HFF-Myc (cell line): Measurements from ENCODE around the gene TASL.
"Not testable (repeated sequence)": the region's sequence is repeated elsewhere in the genome, so short reads cannot be mapped to it uniquely, and the experiment has no call there.

Experiments
- DNase-seq: peaks from one replicate; pipeline ENCODE4 v3.0.0-alpha.2; 2011; ENCODE audit warnings: low read depth; ENCODE audit errors: extremely low read depth
- H3K4me3 ChIP-seq: replicated peaks from 2 replicates; pipeline ENCODE4 v1.5.1; 2011; ENCODE audit warnings: low read depth, mild to moderate bottlenecking, control low read depth, low read length
- TF ChIP-seq, protein P1 (sequence below): IDR thresholded peaks from 2 replicates; pipeline ENCODE4 v1.5.1; 2012; ENCODE audit warnings: mild to moderate bottlenecking, low read depth, low read length, control low read depth; ENCODE audit errors: missing control alignments

The TASL gene

DNA sequence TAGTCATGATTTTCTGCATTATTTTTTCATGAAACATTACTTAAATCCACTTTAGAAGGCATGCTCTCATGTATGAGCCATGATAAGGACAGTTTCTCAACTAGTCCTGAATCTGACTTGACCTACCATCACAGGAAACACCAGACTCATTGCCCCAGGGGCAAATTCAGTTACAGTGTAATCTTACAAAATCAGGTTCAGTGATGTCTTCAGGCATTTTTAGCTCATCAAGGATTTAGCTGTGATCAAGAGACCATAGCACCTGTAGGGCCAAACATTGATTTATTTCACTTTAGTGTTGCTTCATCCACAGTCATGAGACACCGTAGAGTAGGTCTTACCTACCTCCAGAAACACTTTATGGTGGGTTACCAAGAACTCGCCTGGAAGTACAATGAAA, 3.1 kb upstream of the TASL start:
- no peak for DNase-seq
- no peak overlapping the region for H3K4me3 ChIP-seq
- TF ChIP-seq, protein P1, sequence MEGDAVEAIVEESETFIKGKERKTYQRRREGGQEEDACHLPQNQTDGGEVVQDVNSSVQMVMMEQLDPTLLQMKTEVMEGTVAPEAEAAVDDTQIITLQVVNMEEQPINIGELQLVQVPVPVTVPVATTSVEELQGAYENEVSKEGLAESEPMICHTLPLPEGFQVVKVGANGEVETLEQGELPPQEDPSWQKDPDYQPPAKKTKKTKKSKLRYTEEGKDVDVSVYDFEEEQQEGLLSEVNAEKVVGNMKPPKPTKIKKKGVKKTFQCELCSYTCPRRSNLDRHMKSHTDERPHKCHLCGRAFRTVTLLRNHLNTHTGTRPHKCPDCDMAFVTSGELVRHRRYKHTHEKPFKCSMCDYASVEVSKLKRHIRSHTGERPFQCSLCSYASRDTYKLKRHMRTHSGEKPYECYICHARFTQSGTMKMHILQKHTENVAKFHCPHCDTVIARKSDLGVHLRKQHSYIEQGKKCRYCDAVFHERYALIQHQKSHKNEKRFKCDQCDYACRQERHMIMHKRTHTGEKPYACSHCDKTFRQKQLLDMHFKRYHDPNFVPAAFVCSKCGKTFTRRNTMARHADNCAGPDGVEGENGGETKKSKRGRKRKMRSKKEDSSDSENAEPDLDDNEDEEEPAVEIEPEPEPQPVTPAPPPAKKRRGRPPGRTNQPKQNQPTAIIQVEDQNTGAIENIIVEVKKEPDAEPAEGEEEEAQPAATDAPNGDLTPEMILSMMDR: no peak

DNA sequence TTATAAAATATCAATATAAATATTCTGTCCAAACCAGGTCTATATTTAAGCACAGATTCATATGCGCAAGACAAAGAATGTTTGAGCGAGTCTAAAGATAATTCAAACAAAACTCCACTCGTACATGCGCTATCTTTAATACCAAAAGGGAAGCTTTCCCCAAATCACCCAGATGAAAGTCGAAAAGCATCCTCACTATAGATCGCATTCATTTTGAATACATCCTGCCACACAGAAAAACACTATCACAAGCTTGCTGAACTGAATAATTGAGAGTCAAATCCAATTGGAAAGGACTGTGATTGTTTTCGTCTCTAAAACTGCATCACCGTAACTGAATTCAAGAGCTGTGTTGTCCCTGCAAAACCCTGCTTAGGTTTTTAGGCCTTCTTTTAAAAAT, 685 bp downstream of the TASL start:
- TF ChIP-seq, protein P1: no peak
- H3K4me3 ChIP-seq: no peak overlapping the region

DNA sequence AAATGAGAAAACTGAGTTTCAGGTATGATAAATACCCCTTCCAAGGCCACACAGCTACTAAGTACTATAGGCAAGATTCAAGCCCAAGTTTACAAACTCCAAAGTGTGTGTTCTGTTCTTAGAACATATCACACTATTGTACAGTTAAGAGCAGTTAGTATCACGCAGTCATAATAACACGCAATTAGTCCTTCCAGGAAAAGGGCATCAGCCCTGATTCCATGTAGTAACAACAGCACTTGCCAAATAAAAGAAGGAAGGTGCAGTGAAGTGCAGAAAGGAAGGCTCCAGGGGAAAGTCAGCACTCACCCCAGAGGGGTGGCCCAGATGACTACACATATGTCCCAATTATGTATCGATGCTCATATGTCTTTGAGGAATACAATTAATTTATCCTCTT, 4.4 kb downstream of the TASL start:
- no peak for DNase-seq

More for the DNA sequence above, 685 bp downstream of the TASL start:
- DNase-seq: no peak

DNA sequence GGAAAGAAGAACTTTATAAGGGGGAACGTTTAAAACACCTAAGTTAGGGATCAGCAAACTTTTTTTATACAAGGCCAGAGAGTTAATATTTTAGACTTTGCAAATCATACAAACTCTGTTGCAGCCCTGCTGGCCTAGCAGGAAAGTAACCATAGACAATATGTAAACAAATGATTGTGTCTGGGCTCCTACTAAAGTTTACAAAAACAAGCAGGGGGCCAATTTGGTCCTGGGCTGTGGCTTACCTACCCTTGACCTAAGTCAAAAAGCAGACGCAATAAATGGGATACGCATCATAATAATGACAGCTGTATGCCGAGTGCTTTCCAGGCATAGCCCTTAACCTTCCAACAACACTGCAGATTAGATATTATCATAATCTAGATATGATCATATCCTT, 4.9 kb downstream of the TASL start:
- no peak overlapping the region for H3K4me3 ChIP-seq
- DNase-seq: no peak
- TF ChIP-seq, protein P1: no peak

More for the DNA sequence above, 4.4 kb downstream of the TASL start:
- no peak overlapping the region for H3K4me3 ChIP-seq
- TF ChIP-seq, protein P1: no peak

DNA sequence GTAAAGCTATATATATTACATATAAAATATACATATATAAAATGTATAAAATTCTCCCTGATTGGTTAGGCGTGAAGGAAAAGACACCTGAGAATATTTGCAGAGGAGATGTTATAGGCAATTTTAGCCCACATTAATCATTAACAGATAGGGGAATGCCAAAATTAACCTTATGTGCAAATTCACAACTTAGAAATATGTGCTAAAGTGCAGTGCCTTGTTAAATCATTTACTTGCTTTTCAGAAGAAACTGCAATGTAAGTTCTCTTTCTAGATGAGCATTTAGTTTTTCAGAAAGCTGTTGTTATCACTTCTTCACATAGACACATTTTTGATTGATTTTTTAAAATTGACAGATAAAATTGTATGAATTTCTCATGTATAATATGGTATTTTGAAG, 5.6 kb downstream of the TASL start:
- no peak overlapping the region for H3K4me3 ChIP-seq

DNA sequence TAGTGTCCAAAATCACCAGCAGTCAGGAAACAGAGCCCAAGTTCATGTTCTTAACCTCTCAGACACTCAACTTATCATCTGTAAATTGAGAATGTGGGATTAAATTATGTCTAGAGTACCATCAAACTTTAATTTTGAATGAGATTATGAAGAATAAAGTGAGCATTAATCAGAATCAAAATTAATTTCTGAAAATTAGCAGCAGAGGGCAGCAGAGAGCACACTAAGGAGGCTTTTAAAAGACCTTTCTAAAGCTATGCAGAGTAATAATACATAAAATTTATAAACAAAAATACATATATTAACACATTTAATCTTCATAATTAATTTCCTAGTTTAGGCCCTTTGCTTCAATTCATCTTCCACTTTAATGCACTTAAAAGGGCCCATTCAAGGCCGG, 7.1 kb downstream of the TASL start:
- H3K4me3 ChIP-seq: no peak overlapping the region
- TF ChIP-seq, protein P1: peak; percentile 19
- DNase-seq: no peak

More for the DNA sequence above, 5.6 kb downstream of the TASL start:
- DNase-seq: no peak
- TF ChIP-seq, protein P1: no peak

DNA sequence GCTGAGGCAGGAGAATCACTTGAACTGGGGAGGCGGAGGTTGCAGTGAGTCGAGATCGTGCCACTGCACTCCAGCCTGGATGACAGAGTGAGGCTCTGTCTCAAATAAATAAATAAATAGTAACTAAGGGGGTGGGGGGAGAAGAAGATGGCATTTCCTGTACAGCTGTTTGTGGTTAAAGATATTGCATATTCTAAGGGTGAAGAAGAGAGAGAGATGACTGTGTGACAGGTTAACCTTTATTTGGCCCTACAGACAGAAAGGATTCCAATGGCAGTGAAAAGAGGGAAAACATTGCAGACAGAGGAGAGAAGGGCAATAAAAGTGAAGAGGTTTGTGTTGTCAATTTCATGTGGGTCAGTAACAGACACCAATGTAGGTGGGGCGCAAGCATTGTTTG, 9.4 kb downstream of the TASL start:
- DNase-seq: peak; percentile 19
- TF ChIP-seq, protein P1: no peak
- no peak overlapping the region for H3K4me3 ChIP-seq

DNA sequence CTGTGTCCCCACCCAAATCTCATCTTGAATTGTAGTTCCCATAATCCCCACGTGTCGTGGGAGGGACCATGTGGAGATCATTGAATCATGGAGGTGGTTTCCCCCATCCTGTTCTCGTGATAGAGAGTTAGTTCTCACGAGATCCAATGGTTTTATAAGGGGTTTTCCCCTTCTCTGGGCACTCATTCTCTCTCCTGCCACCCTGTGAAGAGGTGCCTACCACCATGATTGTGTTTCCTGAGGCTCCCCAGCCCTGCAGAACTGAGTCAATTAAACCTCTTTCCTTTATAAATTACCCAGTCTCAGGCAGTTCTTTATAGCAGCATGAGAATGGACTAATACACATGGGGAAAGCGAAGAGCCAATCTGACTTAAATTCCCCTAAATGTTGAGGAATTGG, 14.5 kb downstream of the TASL start:
- not testable (repeated sequence) for DNase-seq, H3K4me3 ChIP-seq
